Stomach (tissue), 19 donors: ENCODE data around the gene GCKR. TPM values are rescaled to one million over a fixed set of nuclear protein-coding genes. Genes with fewer than 3 reads are reported as not detected.

Experiments
- DNase-seq, 2 donors: peaks; one replicate each; pipeline versions ENCODE4 v3.0.0 to v3.0.0-alpha.2; 2013 to 2019
- H3K27ac ChIP-seq, 5 donors: fragments of 200-600 bp in 4 of 5; sonication (generic) in 4 of 5; one replicate each; pipeline ENCODE4 v1.5.1; 2013 to 2019; ENCODE audit warnings: mild to moderate bottlenecking in 1 of 5, moderate library complexity in 1 of 5
- H3K27me3 ChIP-seq, 3 donors: fragments of 200-600 bp; sonication (generic); one replicate each; pipeline ENCODE4 v1.5.1; 2017 to 2019; ENCODE audit warnings: mixed run types in 1 of 3
- H3K36me3 ChIP-seq, 4 donors: fragments of 200-600 bp; sonication (generic); 1 replicate in 3 of 4; 2 replicates in 1 of 4; pipeline ENCODE4 v1.5.1; 2016 to 2019
- H3K4me1 ChIP-seq, 4 donors: fragments of 200-600 bp; sonication (generic); one replicate each; pipeline ENCODE4 v1.5.1; 2016 to 2019
- H3K4me3 ChIP-seq, 4 donors: fragments of 200-600 bp; sonication (generic) in 3 of 4; one replicate each; pipeline ENCODE4 v1.5.1; 2016 to 2019; ENCODE audit warnings: mild to moderate bottlenecking in 1 of 4
- H3K9me3 ChIP-seq, 4 donors: fragments of 200-600 bp; sonication (generic); one replicate each; pipeline ENCODE4 v1.5.1; 2016 to 2019
- CTCF ChIP-seq, 7 experiments: fragments of 450-650 bp in 4 of 7; fragments of 200-600 bp in 3 of 7; sonication (generic) in 3 of 7; IDR thresholded peaks; one replicate each; pipeline ENCODE4 v1.5.1; 2016 to 2019; ENCODE audit warnings: antibody characterized with exemption in 7 of 7, control low read depth in 2 of 7, mild to moderate bottlenecking in 1 of 7
- EP300 ChIP-seq: sonication (generic); formaldehyde crosslinking; IDR thresholded peaks from one replicate; pipeline ENCODE4 v1.6.1; 2017; ENCODE audit warnings: antibody characterized with exemption
- POLR2A ChIP-seq, 4 donors: fragments of 450-650 bp; IDR thresholded peaks; one replicate each; pipeline ENCODE4 v1.6.1; 2016; ENCODE audit warnings: antibody characterized with exemption in 4 of 4, control low read depth in 2 of 4, mild to moderate bottlenecking in 1 of 4, moderate library complexity in 1 of 4
- POLR2AphosphoS5 ChIP-seq, 3 donors: sonication (generic); formaldehyde crosslinking; IDR thresholded peaks; one replicate each; pipeline ENCODE4 v1.6.1; 2016; ENCODE audit warnings: antibody characterized with exemption in 3 of 3
- WGBS, 5 donors: extraction: QIAGEN DNeasy Blood & Tissue Kit in 3 of 5; methylation state at CpG; one replicate each; pipeline versions ENCODE4 v1.1.5 to v1.1.7; 2013 to 2018; 5-methylcytosine and 5-hydroxymethylcytosine counted together
- intact Hi-C: fragments of 100-400 bp; cut with DNase I; formaldehyde crosslinking; loops from one replicate; pipeline ENCODE4 v1.15.1; 2023; ENCODE audit warnings: low total_unique reads
- long read RNA-seq, 10 donors: transcript quantifications; one replicate each; lab custom pipeline, GENCODE V29; 2026
- polyA plus RNA-seq, 3 donors: library from polyadenylated mRNA; stranded (reverse); fragments of 200-250 nt; gene quantifications; one replicate each; pipeline ENCODE4 v1.2.3, GENCODE V29; 2013
- total RNA-seq, 5 donors: library from RNA; depleted of rRNA; stranded (reverse); fragments of >200 nt; gene quantifications; one replicate each; pipeline versions ENCODE4 v1.1.0 to v1.2.3, GENCODE V29; 2014 to 2016
- donor health status: healthy with polysubstance abuse.
- donor health status: Bipolar disorder and iron deficiency.
- donor health status: healthy.

GCKR gene
- total RNA-seq, result 10 to 100 TPM in 4 of 5 donors, not detected in 1; 13.4 to 45.5 (median 33.3) TPM
- 10 to 100 TPM in 1 of 3 donors, 1 to 10 TPM in 2; 1.2 to 13.3 (median 2.1) TPM for polyA plus RNA-seq
- long read RNA-seq, donor 1, result 0 reads
- long read RNA-seq, donor 2, result 0 reads
- long read RNA-seq, donor 3, result 0 reads
- long read RNA-seq, donor 4, result 0 reads
- long read RNA-seq, donor 5, result 0 reads
- long read RNA-seq, donor 6, result 0 reads
- long read RNA-seq, donor 7, result 0 reads
- long read RNA-seq, donor 8, result 0 reads
- long read RNA-seq, donor 9, result 0 reads
- long read RNA-seq, donor 10, result 0 reads

- WGBS, 5 donors, result 27 to 46% (median 42%) methylated on average over 10 to 12 of the region's 12 CpGs
- DNase-seq, result peak; percentile 70 to 79
- TF ChIP-seq POLR2AphosphoS5 (IDR thresholded peaks at IDR 0.05), result peak in 2 of 3 donors; percentile 65 to 71
- no peak for TF ChIP-seq EP300
- TF ChIP-seq POLR2A (IDR thresholded peaks at IDR 0.05), result no peak
- no peak for TF ChIP-seq CTCF (IDR thresholded peaks at IDR 0.05)
- intact Hi-C loops, result no loop called here
- Histone ChIP-seq H3K9me3 (no peaks in the 10 kb centered on the region), H3K4me1 (peaks cover 0 to 27% (median 25%) of the 10 kb centered on the region in 4 donors), H3K27ac (peak within 1 kb of the TSS; percentile 26 to 79 (median 72)), H3K4me3 (peak within 1 kb of the TSS in 3 of 4 donors; percentile 8 to 32 (median 20)), H3K36me3 (peaks cover 0 to 7% (median 0%) of the 10 kb centered on the region in 4 donors), H3K27me3 (peaks cover 0 to 23% (median 3%) of the 10 kb centered on the region in 3 donors)
Observed at GRCh38 chr2:27496357-27497287, at the start of gene GCKR. TSS of gene GCKR (plus strand) at chr2:27496839. CDS start at chr2:27496905, 66 bp downstream.

- DNase-seq, result no peak
- no peaks in the 10 kb centered on the region for H3K27me3 ChIP-seq
- 45 to 82% (median 71%) methylated on average over 3 of the region's 3 CpGs for WGBS, 5 donors
- H3K4me1 ChIP-seq, result peaks cover 3 to 18% (median 8%) of the 10 kb centered on the region in 4 donors
- no peak overlapping the region for H3K27ac ChIP-seq
- no peak for TF ChIP-seq POLR2A (IDR thresholded peaks at IDR 0.05)
- no peak for TF ChIP-seq POLR2AphosphoS5 (IDR thresholded peaks at IDR 0.05)
- TF ChIP-seq CTCF (IDR thresholded peaks at IDR 0.05), result no peak
- TF ChIP-seq EP300, result no peak
- peaks cover 25 to 94% (median 84%) of the 10 kb centered on the region in 4 donors for H3K36me3 ChIP-seq
- no peak overlapping the region for H3K4me3 ChIP-seq
- intact Hi-C loops, result no loop called here
- H3K9me3 ChIP-seq, result no peaks in the 10 kb centered on the region
Observed at GRCh38 chr2:27448381-27448780, 48.3 kb upstream of the GCKR start.

GRCh38 chr2:27451095-27451494 is 45.5 kb upstream of the GCKR start:
- Histone ChIP-seq H3K9me3 (no peaks in the 10 kb centered on the region), H3K27ac (no peak overlapping the region), H3K36me3 (peaks cover 34 to 94% (median 88%) of the 10 kb centered on the region in 4 donors), H3K27me3 (no peaks in the 10 kb centered on the region), H3K4me1 (no peaks in the 10 kb centered on the region), H3K4me3 (no peak overlapping the region)
- no peak for TF ChIP-seq CTCF (IDR thresholded peaks at IDR 0.05)
- no peak for TF ChIP-seq POLR2AphosphoS5 (IDR thresholded peaks at IDR 0.05)
- TF ChIP-seq POLR2A (IDR thresholded peaks at IDR 0.05), result no peak
- no peak for TF ChIP-seq EP300
- 41 to 96% (median 82%) methylated on average over 1 of the region's 1 CpG for WGBS, 5 donors
- no peak for DNase-seq
- intact Hi-C loops, result no loop called here

GRCh38 chr2:27453968-27454367 is 42.7 kb upstream of the GCKR start:
- H3K27me3 ChIP-seq, result no peaks in the 10 kb centered on the region
- WGBS, 5 donors, result 82 to 93% (median 91%) methylated on average over 7 of the region's 7 CpGs
- no peaks in the 10 kb centered on the region for H3K9me3 ChIP-seq
- DNase-seq, result no peak
- peaks cover 39 to 100% (median 96%) of the 10 kb centered on the region in 4 donors for H3K36me3 ChIP-seq
- intact Hi-C loops, result no loop called here
- no peak overlapping the region for H3K4me3 ChIP-seq
- no peak for TF ChIP-seq CTCF (IDR thresholded peaks at IDR 0.05)
- TF ChIP-seq POLR2A (IDR thresholded peaks at IDR 0.05), result no peak
- TF ChIP-seq POLR2AphosphoS5 (IDR thresholded peaks at IDR 0.05), result no peak
- no peak for TF ChIP-seq EP300
- H3K27ac ChIP-seq, result no peak overlapping the region
- H3K4me1 ChIP-seq, result no peaks in the 10 kb centered on the region
